Measurements from ENCODE around the gene KCNB1.

DNA sequence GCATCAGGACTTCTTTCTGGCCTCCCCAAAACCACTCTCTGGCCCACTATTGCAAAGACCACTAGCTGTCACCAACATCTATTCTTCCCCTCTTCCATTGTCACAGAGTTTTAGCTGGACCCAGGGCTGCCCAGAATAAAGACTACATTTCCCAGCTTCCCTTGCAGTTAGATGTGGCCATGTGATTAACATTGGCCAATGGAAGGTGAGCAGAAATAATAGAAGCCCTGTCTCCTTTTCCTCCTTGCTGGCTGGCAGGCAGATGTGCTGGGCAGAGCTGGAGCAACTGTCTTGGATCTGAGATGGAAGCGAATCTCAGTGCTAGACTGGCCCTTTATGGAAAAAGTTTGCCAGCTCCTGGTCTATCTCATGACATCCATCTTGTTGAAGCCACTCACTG is 97.0 kb downstream of the KCNB1 start:
- TF ChIP-seq EP300 (IDR thresholded peaks at IDR 0.05) = no peak
- no peak for TF ChIP-seq POLR2A (IDR thresholded peaks at IDR 0.05)

All from tibial nerve (tissue), 3 donors.